HepG2 (cell line): ENCODE results near the gene CABLES1. TPM values are rescaled to one million over a fixed set of nuclear protein-coding genes. Genes with fewer than 3 reads are reported as not detected.
A peak's percentile ranks its signal among the peaks of the same experiment; 100 is the strongest.

ENCODE experiments used
- FOXO4 ChIP-seq: sonication (generic); formaldehyde crosslinking; conservative IDR thresholded peaks from 2 replicates; pipeline ENCODE4 v1.8.1; 2023; ENCODE audit warnings: missing genetic modification reagents
- HIVEP1 ChIP-seq: sonication (generic); formaldehyde crosslinking; IDR thresholded peaks from 2 replicates; pipeline ENCODE4 v1.4.0; 2020; ENCODE audit warnings: mild to moderate bottlenecking, missing genetic modification reagents
- MAFK ChIP-seq, 2 experiments: IDR thresholded peaks in 1 of 2; conservative IDR thresholded peaks in 1 of 2; 2 replicates each; pipeline ENCODE4 v1.6.1; 2011; ENCODE audit warnings: improper control_type of control experiment in 2 of 2, low read length in 2 of 2
- MED8 ChIP-seq: sonication (generic); formaldehyde crosslinking; IDR thresholded peaks from 2 replicates; pipeline ENCODE4 v1.8.1; 2023; ENCODE audit warnings: mild to moderate bottlenecking, missing genetic modification reagents; ENCODE audit not compliant: insufficient replicate concordance
- MYPOP ChIP-seq: sonication (generic); formaldehyde crosslinking; IDR thresholded peaks from 2 replicates; pipeline ENCODE4 v1.8.1; 2023; ENCODE audit warnings: mild to moderate bottlenecking, moderate library complexity, missing genetic modification reagents
- RAD51 ChIP-seq: fragments of 450-650 bp; IDR thresholded peaks from 2 replicates; pipeline ENCODE4 v1.6.1; 2016; ENCODE audit warnings: borderline replicate concordance
- RARG ChIP-seq: sonication (generic); formaldehyde crosslinking; IDR thresholded peaks from 2 replicates; pipeline ENCODE4 v1.4.0; 2020; ENCODE audit warnings: low read depth, mild to moderate bottlenecking, missing genetic modification reagents
- SMARCC2 ChIP-seq: fragments of 450-650 bp; IDR thresholded peaks from 2 replicates; pipeline ENCODE4 v1.6.1; 2017; ENCODE audit warnings: antibody characterized with exemption, mild to moderate bottlenecking
- SNAPC5 ChIP-seq: sonication (generic); formaldehyde crosslinking; IDR thresholded peaks from 2 replicates; pipeline ENCODE4 v1.8.1; 2023; ENCODE audit warnings: mild to moderate bottlenecking, missing genetic modification reagents, borderline replicate concordance
- TFDP2 ChIP-seq: sonication (generic); formaldehyde crosslinking; IDR thresholded peaks from 2 replicates; pipeline ENCODE4 v1.4.0; 2020; ENCODE audit warnings: missing genetic modification reagents
- THRA ChIP-seq: sonication (generic); formaldehyde crosslinking; IDR thresholded peaks from 2 replicates; pipeline ENCODE4 v1.4.0; 2020; ENCODE audit warnings: missing genetic modification reagents, borderline replicate concordance
- ZHX2 ChIP-seq, 2 experiments: sonication (generic) in 1 of 2; formaldehyde crosslinking in 1 of 2; IDR thresholded peaks; 2 replicates each; pipeline versions ENCODE4 v1.6.1 to v1.9.0; 2014 to 2022; ENCODE audit warnings: antibody characterized with exemption in 1 of 2, borderline replicate concordance in 1 of 2, inconsistent platforms in 1 of 2, low read depth in 1 of 2, missing genetic modification reagents in 1 of 2
- ZNF30 ChIP-seq: sonication (generic); formaldehyde crosslinking; IDR thresholded peaks from 2 replicates; pipeline ENCODE4 v1.5.0; 2020; ENCODE audit warnings: mild to moderate bottlenecking, missing genetic modification reagents
- ZNF549 ChIP-seq: sonication (generic); formaldehyde crosslinking; IDR thresholded peaks from 2 replicates; pipeline ENCODE4 v1.5.0; 2020; ENCODE audit warnings: missing genetic modification reagents
- ZNF598 ChIP-seq: sonication (generic); formaldehyde crosslinking; IDR thresholded peaks from 2 replicates; pipeline ENCODE4 v1.5.1; 2020; ENCODE audit warnings: mild to moderate bottlenecking, missing genetic modification reagents, borderline replicate concordance
- ZNF672 ChIP-seq: sonication (generic); formaldehyde crosslinking; IDR thresholded peaks from 2 replicates; pipeline ENCODE4 v1.8.1; 2022; ENCODE audit warnings: missing genetic modification reagents
- ZNF879 ChIP-seq: sonication (generic); formaldehyde crosslinking; IDR thresholded peaks from 2 replicates; pipeline ENCODE4 v1.8.1; 2023; ENCODE audit warnings: missing genetic modification reagents
- ZSCAN29 ChIP-seq: sonication (generic); formaldehyde crosslinking; conservative IDR thresholded peaks from 2 replicates; pipeline ENCODE4 v1.4.0; 2020; ENCODE audit warnings: mild to moderate bottlenecking, missing genetic modification reagents
- polyA plus RNA-seq, 8 experiments: library from polyadenylated mRNA; depleted of rRNA in 3 of 8; stranded (reverse) in 7 of 8; unstranded in 1 of 8; fragments of >200 nt; fragmentation: Illumina TruSeq in 4 of 8; extraction: Trizol in 4 of 8; gene quantifications; 2 replicates each; pipeline versions ENCODE4 v1.2.1 to v1.2.3, GENCODE V29; 2011 to 2016; ENCODE audit warnings: low read depth in 4 of 8, missing spikeins in 1 of 8, mixed read lengths in 1 of 8; ENCODE audit not compliant: insufficient read depth in 1 of 8
- total RNA-seq, 5 experiments: library from RNA; depleted of rRNA; stranded (reverse); fragments of >200 nt; fragmentation: Illumina TruSeq; extraction: Trizol; gene quantifications; 2 replicates each; pipeline ENCODE4 v1.2.3, GENCODE V29; 2016; ENCODE audit warnings: low read depth in 1 of 5

Gene CABLES1
- total and polyA plus RNA-seq, 2 of the 13 experiments (the other 11 are each of a cell fraction or from before 2014, with no cell fraction given) = 14.7 to 25.8 TPM

- TF ChIP-seq ZNF30 (CRISPR knock-in tag) (no peak), ZNF549 (no peak), SNAPC5 (CRISPR knock-in tag) (no peak), ZHX2 (IDR thresholded peaks at IDR 0.05; ENCODE audit: low read depth) (no peak), ZHX2 (CRISPR knock-in tag; IDR thresholded peaks at IDR 0.05; ENCODE audit: borderline replicate concordance) (no peak), MAFK (conservative IDR thresholded peaks at IDR 0.05 in 1 of 2, IDR thresholded peaks at IDR 0.05 in 1 of 2; ENCODE audit: low read length in 2 of 2) (no peak), FOXO4 (CRISPR knock-in tag) (no peak), MED8 (no peak), THRA (peak; percentile 88; the same call in 1 of the 2 replicates), HIVEP1 (CRISPR knock-in tag) (no peak), ZNF672 (no peak), RAD51 (no peak), SMARCC2 (no peak), ZNF598 (no peak), ZNF879 (no peak), TFDP2 (CRISPR knock-in tag) (no peak), ZSCAN29 (CRISPR knock-in tag) (no peak), RARG (CRISPR knock-in tag) (no peak), MYPOP (CRISPR knock-in tag) (no peak)
These were observed 7.1 kb downstream of the CABLES1 start (continued) for GRCh38 chr18:23142251-23142929.
